Measurements from ENCODE around the gene NABP2.

The NABP2 gene

GRCh38 chr12:56216461-56216860, 7.7 kb upstream of the NABP2 start:
- DNase-seq: no peak

- DNase-seq: no peak
These were observed 4.3 kb upstream of the NABP2 start for GRCh38 chr12:56219840-56220239.

GRCh38 chr12:56220611-56221231, 3.4 kb upstream of the NABP2 start:
- no peak for DNase-seq

GRCh38 chr12:56221232-56221756, 2.8 kb upstream of the NABP2 start:
- no peak for DNase-seq

GRCh38 chr12:56221757-56222530, 2.2 kb upstream of the NABP2 start, which contains the start of gene RNF41:
Gene RNF41, minus strand, starts transcription at chr12:56221922. Its CDS starts 7,875 bp downstream, at chr12:56214047.
- peak; percentile 88 for DNase-seq

- DNase-seq: no peak
These were observed 1.6 kb upstream of the NABP2 start for GRCh38 chr12:56222531-56222895.

- DNase-seq: no peak
These were observed 506 bp upstream of the NABP2 start for GRCh38 chr12:56223571-56224101.

GRCh38 chr12:56224954-56225353, 812 bp downstream of the NABP2 start:
- no peak for DNase-seq

- no peak for DNase-seq
These were observed 4.9 kb downstream of the NABP2 start for GRCh38 chr12:56229082-56229481.

GRCh38 chr12:56229916-56230431, 5.8 kb downstream of the NABP2 start, which contains the start of gene SLC39A5:
Gene SLC39A5, plus strand, starts transcription at chr12:56230051. Its CDS starts 1,224 bp downstream, at chr12:56231275.
- no peak for DNase-seq

- no peak for DNase-seq
These were observed 6.5 kb downstream of the NABP2 start for GRCh38 chr12:56230432-56231183.

GRCh38 chr12:56231184-56231582, 7.0 kb downstream of the NABP2 start:
- no peak for DNase-seq

- DNase-seq: no peak
These were observed 10.7 kb downstream of the NABP2 start for GRCh38 chr12:56234746-56235436.

GRCh38 chr12:56236091-56236490, 11.9 kb downstream of the NABP2 start:
- DNase-seq: no peak

- no peak for DNase-seq
These were observed 12.8 kb downstream of the NABP2 start for GRCh38 chr12:56236985-56237384.

- no peak for DNase-seq
These were observed 13.4 kb downstream of the NABP2 start for GRCh38 chr12:56237552-56237951.

- no peak for DNase-seq
These were observed 17.5 kb downstream of the NABP2 start for GRCh38 chr12:56241424-56242303.

GRCh38 chr12:56242986-56243385, 18.8 kb downstream of the NABP2 start:
- DNase-seq: no peak

- DNase-seq: no peak
These were observed 19.6 kb downstream of the NABP2 start for GRCh38 chr12:56243731-56244181.

GRCh38 chr12:56244494-56244893, 20.4 kb downstream of the NABP2 start:
- DNase-seq: no peak

GRCh38 chr12:56247923-56248322, 23.8 kb downstream of the NABP2 start:
- DNase-seq: no peak
